ENCODE results near the gene TMC2.
A peak's percentile ranks its signal among the peaks of the same experiment; 100 is the strongest.
"Not testable (repeated sequence)": the region's sequence is repeated elsewhere in the genome, so short reads cannot be mapped to it uniquely, and the experiment has no call there.

TMC2 gene

GRCh38 chr20:2536560-2536986, at the start of gene TMC2:
Gene TMC2 (plus strand): TSS chr20:2536573. CDS start chr20:2536622, 49 bp downstream.
- Mint-ChIP-seq H3K36me3 (ENCODE audit: low read depth) (no peaks in the 10 kb centered on the region), H3K9me3 (no peaks in the 10 kb centered on the region), H3K4me3 (no peak within 1 kb of the TSS), H3K27ac (no peak within 1 kb of the TSS), H3K27me3 (peaks cover 23% of the 10 kb centered on the region), H3K4me1 (no peaks in the 10 kb centered on the region)
- DNase-seq = no peak
- no peak for ATAC-seq

GRCh38 chr20:2502808-2503384, 33.5 kb upstream of the TMC2 start:
- not testable (repeated sequence) for H3K4me3 Mint-ChIP-seq, ATAC-seq, H3K27me3 Mint-ChIP-seq, H3K27ac Mint-ChIP-seq, DNase-seq, H3K9me3 Mint-ChIP-seq
- Mint-ChIP-seq H3K4me1 (peaks cover 13% of the 10 kb centered on the region), H3K36me3 (ENCODE audit: low read depth) (peaks cover 17% of the 10 kb centered on the region)

- H3K4me3 Mint-ChIP-seq, H3K27me3 Mint-ChIP-seq, H3K9me3 Mint-ChIP-seq, DNase-seq, ATAC-seq, H3K27ac Mint-ChIP-seq: not testable (repeated sequence)
- H3K4me1 Mint-ChIP-seq = peaks cover 25% of the 10 kb centered on the region
- H3K36me3 Mint-ChIP-seq (ENCODE audit: low read depth) = peaks cover 14% of the 10 kb centered on the region
These were observed 31.6 kb upstream of the TMC2 start for GRCh38 chr20:2504803-2505202.

- DNase-seq, H3K27ac Mint-ChIP-seq, ATAC-seq, H3K9me3 Mint-ChIP-seq, H3K27me3 Mint-ChIP-seq, H3K4me3 Mint-ChIP-seq: not testable (repeated sequence)
- H3K4me1 Mint-ChIP-seq = peaks cover 25% of the 10 kb centered on the region
- H3K36me3 Mint-ChIP-seq (ENCODE audit: low read depth) = peaks cover 10% of the 10 kb centered on the region
These were observed 29.9 kb upstream of the TMC2 start for GRCh38 chr20:2506426-2506825.

- Mint-ChIP-seq H3K4me1 (peaks cover 23% of the 10 kb centered on the region), H3K9me3 (no peaks in the 10 kb centered on the region), H3K27me3 (peaks cover 1% of the 10 kb centered on the region), H3K4me3 (peak overlapping the region; percentile 99), H3K27ac (peak overlapping the region; percentile 98), H3K36me3 (ENCODE audit: low read depth) (peaks cover 10% of the 10 kb centered on the region)
- DNase-seq (no peak), ATAC-seq (no peak)
These were observed 28.9 kb upstream of the TMC2 start for GRCh38 chr20:2507464-2507863.

GRCh38 chr20:2507875-2508630, 28.3 kb upstream of the TMC2 start:
- Mint-ChIP-seq H3K27me3 (peaks cover 1% of the 10 kb centered on the region), H3K27ac (peak overlapping the region; percentile 98), H3K4me1 (peaks cover 23% of the 10 kb centered on the region), H3K36me3 (ENCODE audit: low read depth) (peaks cover 10% of the 10 kb centered on the region), H3K4me3 (peak overlapping the region; percentile 99), H3K9me3 (no peaks in the 10 kb centered on the region)
- no peak for DNase-seq
- ATAC-seq = no peak

GRCh38 chr20:2508631-2509467, 27.5 kb upstream of the TMC2 start, which contains the start of gene ZNF343:
Gene ZNF343 (minus strand): TSS chr20:2508915. CDS start chr20:2493895, 15,020 bp downstream.
- DNase-seq (peak; percentile 76), ATAC-seq (peak; percentile 96)
- Mint-ChIP-seq H3K4me3 (peak within 1 kb of the TSS; percentile 99), H3K36me3 (ENCODE audit: low read depth) (peaks cover 10% of the 10 kb centered on the region), H3K27ac (peak within 1 kb of the TSS; percentile 98), H3K4me1 (peaks cover 23% of the 10 kb centered on the region), H3K27me3 (peaks cover 6% of the 10 kb centered on the region), H3K9me3 (no peaks in the 10 kb centered on the region)

- ATAC-seq (no peak), DNase-seq (no peak)
- H3K4me1 Mint-ChIP-seq = peaks cover 23% of the 10 kb centered on the region
- H3K36me3 Mint-ChIP-seq (ENCODE audit: low read depth) = peaks cover 7% of the 10 kb centered on the region
- H3K27me3 Mint-ChIP-seq = peaks cover 9% of the 10 kb centered on the region
- peak overlapping the region; percentile 98 for H3K27ac Mint-ChIP-seq
- H3K4me3 Mint-ChIP-seq = peak overlapping the region; percentile 99
- no peaks in the 10 kb centered on the region for H3K9me3 Mint-ChIP-seq
These were observed 26.9 kb upstream of the TMC2 start for GRCh38 chr20:2509468-2509781.

- peaks cover 7% of the 10 kb centered on the region for H3K36me3 Mint-ChIP-seq (ENCODE audit: low read depth)
- peaks cover 9% of the 10 kb centered on the region for H3K27me3 Mint-ChIP-seq
- DNase-seq (no peak), ATAC-seq (no peak)
- H3K4me1 Mint-ChIP-seq = peaks cover 23% of the 10 kb centered on the region
- no peaks in the 10 kb centered on the region for H3K9me3 Mint-ChIP-seq
- H3K4me3 Mint-ChIP-seq = peak overlapping the region; percentile 99
- H3K27ac Mint-ChIP-seq = no peak overlapping the region
These were observed 26.6 kb upstream of the TMC2 start for GRCh38 chr20:2509794-2510193.

- H3K27ac Mint-ChIP-seq = no peak overlapping the region
- ATAC-seq = no peak
These were observed 21.2 kb upstream of the TMC2 start for GRCh38 chr20:2515203-2515602.

GRCh38 chr20:2516399-2516798, 20.0 kb upstream of the TMC2 start:
- Mint-ChIP-seq H3K27ac (no peak overlapping the region), H3K9me3 (no peaks in the 10 kb centered on the region), H3K27me3 (peaks cover 7% of the 10 kb centered on the region), H3K4me1 (no peaks in the 10 kb centered on the region), H3K4me3 (no peak overlapping the region), H3K36me3 (ENCODE audit: low read depth) (no peaks in the 10 kb centered on the region)
- no peak for ATAC-seq
- DNase-seq = no peak

More at GRCh38 chr20:2515203-2515602, 21.2 kb upstream of the TMC2 start:
- Mint-ChIP-seq H3K4me3 (no peak overlapping the region), H3K27me3 (peaks cover 9% of the 10 kb centered on the region), H3K4me1 (no peaks in the 10 kb centered on the region), H3K9me3 (no peaks in the 10 kb centered on the region), H3K36me3 (ENCODE audit: low read depth) (no peaks in the 10 kb centered on the region)
- no peak for DNase-seq

- Mint-ChIP-seq H3K4me3 (no peak overlapping the region), H3K4me1 (peaks cover 5% of the 10 kb centered on the region), H3K27ac (no peak overlapping the region), H3K9me3 (no peaks in the 10 kb centered on the region), H3K27me3 (peaks cover 7% of the 10 kb centered on the region), H3K36me3 (ENCODE audit: low read depth) (no peaks in the 10 kb centered on the region)
- ATAC-seq (no peak), DNase-seq (no peak)
These were observed 18.3 kb upstream of the TMC2 start for GRCh38 chr20:2518096-2518495.

GRCh38 chr20:2518558-2518957, 17.8 kb upstream of the TMC2 start:
- H3K27me3 Mint-ChIP-seq = peaks cover 5% of the 10 kb centered on the region
- DNase-seq (no peak), ATAC-seq (no peak)

GRCh38 chr20:2519115-2519809, 17.1 kb upstream of the TMC2 start:
- peaks cover under 1% of the 10 kb centered on the region for H3K27me3 Mint-ChIP-seq
- peaks cover 9% of the 10 kb centered on the region for H3K4me1 Mint-ChIP-seq
- no peak for DNase-seq
- H3K9me3 Mint-ChIP-seq = no peaks in the 10 kb centered on the region
- H3K36me3 Mint-ChIP-seq (ENCODE audit: low read depth) = no peaks in the 10 kb centered on the region
- no peak overlapping the region for H3K27ac Mint-ChIP-seq
- H3K4me3 Mint-ChIP-seq = no peak overlapping the region
- peak; percentile 52 for ATAC-seq

More at GRCh38 chr20:2518558-2518957, 17.8 kb upstream of the TMC2 start:
- H3K27ac Mint-ChIP-seq = no peak overlapping the region
- no peaks in the 10 kb centered on the region for H3K9me3 Mint-ChIP-seq
- H3K36me3 Mint-ChIP-seq (ENCODE audit: low read depth) = no peaks in the 10 kb centered on the region
- H3K4me1 Mint-ChIP-seq = peaks cover 5% of the 10 kb centered on the region
- H3K4me3 Mint-ChIP-seq = no peak overlapping the region

All from activated naive CD8-positive, alpha-beta T cell treated with anti-CD3 and anti-CD28 coated beads, Interleukin-2, amount 50 U/mL, for 24 hours (primary cell).